Spleen (tissue), 7 donors: ENCODE data around the gene ATXN10.

Source experiments
- POLR2A ChIP-seq, 3 donors: fragments of 450-650 bp; IDR thresholded peaks; one replicate each; pipeline ENCODE4 v1.5.1; 2017; ENCODE audit warnings: antibody characterized with exemption in 3 of 3, mild to moderate bottlenecking in 1 of 3
- POLR2AphosphoS5 ChIP-seq, 3 donors: sonication (generic); formaldehyde crosslinking; IDR thresholded peaks; one replicate each; pipeline ENCODE4 v1.5.1; 2017; ENCODE audit warnings: antibody characterized with exemption in 3 of 3
- TF ChIP-seq, protein P1 (sequence below), 11 experiments: fragments of 200-600 bp in 7 of 11; fragments of 450-650 bp in 4 of 11; sonication (generic) in 4 of 11; IDR thresholded peaks in 8 of 11; conservative IDR thresholded peaks in 3 of 11; 1 replicate in 7 of 11; 2 replicates in 4 of 11; pipeline versions ENCODE4 v1.4.0 to v1.8.0; 2016 to 2021; ENCODE audit warnings: antibody characterized with exemption in 11 of 11, inconsistent platforms in 4 of 11, mild to moderate bottlenecking in 1 of 11
- donor health status: DM: no; HTN: no; CAD: no; lungs with moderate emphysema.
- donor health status: DM: no; HTN: no; CAD: no.
- donor health status: DM: no; HTN: no; CAD: no.

DNA sequence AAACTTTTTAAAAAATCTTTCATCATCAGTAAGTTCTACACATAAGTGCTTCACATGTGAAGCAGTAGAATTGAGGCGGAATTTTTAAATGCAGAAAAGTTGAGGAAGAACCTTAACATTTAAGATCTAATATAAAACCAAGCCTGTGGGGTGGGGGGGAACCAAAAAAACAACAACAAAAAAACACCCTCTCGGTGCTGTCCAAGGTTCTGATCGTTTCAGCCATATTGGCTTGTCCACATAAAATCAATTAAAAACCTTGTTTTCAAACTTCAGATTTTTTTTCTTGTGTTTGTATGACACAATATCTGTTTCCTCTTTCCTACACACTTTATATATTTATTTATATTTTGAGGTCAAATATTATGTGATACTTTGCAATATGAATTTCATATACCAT, 175.3 kb downstream of the ATXN10 start:
- TF ChIP-seq, protein P1, sequence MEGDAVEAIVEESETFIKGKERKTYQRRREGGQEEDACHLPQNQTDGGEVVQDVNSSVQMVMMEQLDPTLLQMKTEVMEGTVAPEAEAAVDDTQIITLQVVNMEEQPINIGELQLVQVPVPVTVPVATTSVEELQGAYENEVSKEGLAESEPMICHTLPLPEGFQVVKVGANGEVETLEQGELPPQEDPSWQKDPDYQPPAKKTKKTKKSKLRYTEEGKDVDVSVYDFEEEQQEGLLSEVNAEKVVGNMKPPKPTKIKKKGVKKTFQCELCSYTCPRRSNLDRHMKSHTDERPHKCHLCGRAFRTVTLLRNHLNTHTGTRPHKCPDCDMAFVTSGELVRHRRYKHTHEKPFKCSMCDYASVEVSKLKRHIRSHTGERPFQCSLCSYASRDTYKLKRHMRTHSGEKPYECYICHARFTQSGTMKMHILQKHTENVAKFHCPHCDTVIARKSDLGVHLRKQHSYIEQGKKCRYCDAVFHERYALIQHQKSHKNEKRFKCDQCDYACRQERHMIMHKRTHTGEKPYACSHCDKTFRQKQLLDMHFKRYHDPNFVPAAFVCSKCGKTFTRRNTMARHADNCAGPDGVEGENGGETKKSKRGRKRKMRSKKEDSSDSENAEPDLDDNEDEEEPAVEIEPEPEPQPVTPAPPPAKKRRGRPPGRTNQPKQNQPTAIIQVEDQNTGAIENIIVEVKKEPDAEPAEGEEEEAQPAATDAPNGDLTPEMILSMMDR (IDR thresholded peaks at IDR 0.05 in 8 of 11, conservative IDR thresholded peaks at IDR 0.05 in 3 of 11), result no peak
- TF ChIP-seq POLR2A (IDR thresholded peaks at IDR 0.05) (no peak), POLR2AphosphoS5 (IDR thresholded peaks at IDR 0.05) (no peak)
